ENCODE data around the gene PIP4K2A. TPM values are rescaled to one million over a fixed set of nuclear protein-coding genes. Genes with fewer than 3 reads are reported as not detected.

PIP4K2A gene
- total RNA-seq, 1 donor from 2014 or later: 67.6 TPM

DNA sequence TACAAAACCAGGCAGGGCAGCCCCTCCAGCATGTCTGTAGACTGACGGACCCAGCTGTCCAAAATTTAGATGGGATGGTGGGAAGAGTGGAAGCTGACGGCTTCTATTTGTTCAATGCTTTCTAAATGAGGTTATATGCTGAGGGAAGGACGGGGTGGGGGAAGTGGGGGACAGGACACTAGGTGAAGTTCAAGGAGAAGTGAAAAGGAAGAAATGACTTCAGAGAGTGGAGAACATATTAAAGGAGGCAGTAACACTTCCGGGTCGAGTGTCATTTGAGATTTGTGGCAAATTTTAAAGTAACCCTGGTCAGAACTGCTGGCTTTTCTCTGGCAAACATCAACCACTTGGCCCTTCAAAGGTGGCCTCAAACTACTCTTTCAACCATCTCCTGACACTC, 9.4 kb downstream of the PIP4K2A start:
- intact Hi-C loops (cut with DNase I): no loop called here
- Histone ChIP-seq H3K27ac (no peak overlapping the region), H3K4me1 (peaks cover 33% of the 10 kb centered on the region), H3K36me3 (no peaks in the 10 kb centered on the region), H3K9me3 (no peaks in the 10 kb centered on the region), H3K27me3 (ENCODE audit: low read depth) (no peaks in the 10 kb centered on the region), H3K4me3 (no peak overlapping the region)
- TF ChIP-seq, protein P1, sequence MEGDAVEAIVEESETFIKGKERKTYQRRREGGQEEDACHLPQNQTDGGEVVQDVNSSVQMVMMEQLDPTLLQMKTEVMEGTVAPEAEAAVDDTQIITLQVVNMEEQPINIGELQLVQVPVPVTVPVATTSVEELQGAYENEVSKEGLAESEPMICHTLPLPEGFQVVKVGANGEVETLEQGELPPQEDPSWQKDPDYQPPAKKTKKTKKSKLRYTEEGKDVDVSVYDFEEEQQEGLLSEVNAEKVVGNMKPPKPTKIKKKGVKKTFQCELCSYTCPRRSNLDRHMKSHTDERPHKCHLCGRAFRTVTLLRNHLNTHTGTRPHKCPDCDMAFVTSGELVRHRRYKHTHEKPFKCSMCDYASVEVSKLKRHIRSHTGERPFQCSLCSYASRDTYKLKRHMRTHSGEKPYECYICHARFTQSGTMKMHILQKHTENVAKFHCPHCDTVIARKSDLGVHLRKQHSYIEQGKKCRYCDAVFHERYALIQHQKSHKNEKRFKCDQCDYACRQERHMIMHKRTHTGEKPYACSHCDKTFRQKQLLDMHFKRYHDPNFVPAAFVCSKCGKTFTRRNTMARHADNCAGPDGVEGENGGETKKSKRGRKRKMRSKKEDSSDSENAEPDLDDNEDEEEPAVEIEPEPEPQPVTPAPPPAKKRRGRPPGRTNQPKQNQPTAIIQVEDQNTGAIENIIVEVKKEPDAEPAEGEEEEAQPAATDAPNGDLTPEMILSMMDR (IDR thresholded peaks at IDR 0.05): no peak
- ATAC-seq (peak; percentile 6 to 41), DNase-seq (no peak)

GRCh38 chr10:22704471-22704911, 9.9 kb downstream of the PIP4K2A start:
- Histone ChIP-seq H3K9me3 (no peaks in the 10 kb centered on the region), H3K27ac (no peak overlapping the region), H3K36me3 (no peaks in the 10 kb centered on the region), H3K4me1 (peaks cover 36% of the 10 kb centered on the region), H3K4me3 (no peak overlapping the region), H3K27me3 (ENCODE audit: low read depth) (no peaks in the 10 kb centered on the region)
- DNase-seq: no peak
- TF ChIP-seq, protein P1 (IDR thresholded peaks at IDR 0.05): no peak
- intact Hi-C loops (cut with DNase I): no loop called here
- peak; percentile 16 to 39 for ATAC-seq

DNA sequence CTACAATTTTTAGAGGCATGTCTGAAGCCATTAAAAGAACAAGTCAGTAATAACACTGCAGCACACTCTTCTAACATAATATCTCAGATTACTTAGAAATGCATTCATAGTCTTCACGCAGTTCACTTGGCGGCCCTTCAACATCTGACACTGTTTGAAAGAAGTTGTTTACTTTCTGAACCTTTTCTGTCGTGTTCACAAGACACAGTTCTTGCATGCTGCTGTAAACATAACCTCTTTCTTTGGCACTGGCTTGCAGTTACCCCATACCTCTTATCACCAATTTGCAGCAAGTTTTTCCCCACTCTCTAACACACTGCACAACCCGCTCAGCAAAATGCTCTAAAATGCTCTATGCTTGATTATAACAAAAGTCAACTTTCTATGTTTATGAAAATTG, 12.0 kb downstream of the PIP4K2A start:
- DNase-seq (no peak), ATAC-seq (no peak)
- Histone ChIP-seq H3K27ac (no peak overlapping the region), H3K27me3 (ENCODE audit: low read depth) (no peaks in the 10 kb centered on the region), H3K9me3 (no peaks in the 10 kb centered on the region), H3K4me3 (no peak overlapping the region), H3K4me1 (peaks cover 53% of the 10 kb centered on the region), H3K36me3 (no peaks in the 10 kb centered on the region)
- intact Hi-C loops (cut with DNase I): no loop called here
- TF ChIP-seq, protein P1 (IDR thresholded peaks at IDR 0.05): no peak

DNA sequence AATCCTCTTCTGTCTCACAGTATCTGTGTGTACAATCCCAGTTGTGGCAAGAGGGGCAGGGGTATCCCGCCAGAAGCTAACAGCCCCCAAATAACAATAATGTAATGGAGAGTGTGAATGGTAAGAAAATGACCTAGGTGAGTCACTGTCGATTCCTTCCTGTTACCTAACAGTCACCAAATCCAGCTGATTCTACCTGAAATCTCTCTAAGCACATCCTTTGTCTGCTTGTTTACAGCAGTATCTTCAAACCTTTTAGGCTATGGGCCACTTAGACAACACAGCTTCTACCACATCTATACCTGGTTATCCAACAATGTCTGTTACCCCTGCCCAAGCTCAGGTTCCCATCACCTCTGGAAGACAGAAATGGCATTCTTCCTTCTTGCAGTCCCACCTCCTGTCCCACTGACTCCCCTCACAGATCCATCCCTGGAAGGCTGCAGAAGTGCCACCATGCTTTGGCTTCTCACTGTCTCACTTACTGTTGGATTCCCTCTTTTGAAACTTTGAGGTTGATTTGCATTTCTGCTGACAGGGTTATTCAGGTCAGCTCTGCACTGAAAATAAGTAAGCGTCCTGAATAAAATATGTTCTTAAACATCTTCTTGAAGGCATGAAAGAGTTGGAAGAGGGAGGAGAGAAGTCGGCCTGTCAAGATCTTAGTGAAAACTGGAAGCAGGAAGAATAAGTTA, 13.1 kb downstream of the PIP4K2A start:
- TF ChIP-seq, protein P1 (IDR thresholded peaks at IDR 0.05): no peak
- Histone ChIP-seq H3K36me3 (no peaks in the 10 kb centered on the region), H3K27me3 (ENCODE audit: low read depth) (no peaks in the 10 kb centered on the region), H3K27ac (no peak overlapping the region), H3K4me1 (peaks cover 58% of the 10 kb centered on the region), H3K4me3 (no peak overlapping the region), H3K9me3 (no peaks in the 10 kb centered on the region)
- DNase-seq (no peak), ATAC-seq (no peak)
- intact Hi-C loops (cut with DNase I): no loop called here

- H3K27ac ChIP-seq: no peak overlapping the region
- no peaks in the 10 kb centered on the region for H3K9me3 ChIP-seq
- no peaks in the 10 kb centered on the region for H3K36me3 ChIP-seq
- no peak for DNase-seq
- no peaks in the 10 kb centered on the region for H3K27me3 ChIP-seq (ENCODE audit: low read depth)
- TF ChIP-seq, protein P1 (IDR thresholded peaks at IDR 0.05): no peak
- intact Hi-C loops (cut with DNase I): no loop called here
- peaks cover 59% of the 10 kb centered on the region for H3K4me1 ChIP-seq
- peak in 1 of 2 donors; percentile 39 for ATAC-seq
- no peak overlapping the region for H3K4me3 ChIP-seq
These were observed 13.9 kb downstream of the PIP4K2A start for GRCh38 chr10:22700489-22700888.

All from lower lobe of right lung (tissue), 2 donors.